Measurements from ENCODE around the gene DNAJC3.

DNAJC3 gene

DNA sequence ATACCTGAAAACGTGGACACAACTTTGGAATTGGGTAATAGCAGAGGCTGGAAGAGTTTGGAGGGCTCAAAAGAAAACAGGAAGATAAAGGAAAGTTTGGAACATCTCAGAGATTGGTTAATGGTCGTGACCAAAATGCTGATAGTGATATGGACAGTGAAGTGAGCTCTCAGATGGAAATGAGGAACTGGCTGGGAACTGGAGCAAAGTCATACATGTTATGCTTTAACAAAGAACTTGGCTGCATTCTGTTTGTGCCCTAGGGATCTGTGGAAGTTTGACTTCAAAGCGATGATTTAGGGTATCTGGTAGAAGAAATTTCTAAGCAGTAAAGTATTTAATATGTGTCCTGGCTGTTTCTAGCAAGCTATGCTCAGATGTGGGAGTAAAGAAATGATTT lies 136.2 kb downstream of the DNAJC3 start:
- Histone ChIP-seq H3K4me3 (replicated peaks; ENCODE audit: insufficient read depth, low read length) (no peak overlapping the region), H3K27me3 (ENCODE audit: insufficient read depth, poor library complexity, severe bottlenecking) (no peaks in the 10 kb centered on the region), H3K27ac (replicated peaks) (no peak overlapping the region; the same call in 1 of the 2 replicates)
- TF ChIP-seq, protein P1, sequence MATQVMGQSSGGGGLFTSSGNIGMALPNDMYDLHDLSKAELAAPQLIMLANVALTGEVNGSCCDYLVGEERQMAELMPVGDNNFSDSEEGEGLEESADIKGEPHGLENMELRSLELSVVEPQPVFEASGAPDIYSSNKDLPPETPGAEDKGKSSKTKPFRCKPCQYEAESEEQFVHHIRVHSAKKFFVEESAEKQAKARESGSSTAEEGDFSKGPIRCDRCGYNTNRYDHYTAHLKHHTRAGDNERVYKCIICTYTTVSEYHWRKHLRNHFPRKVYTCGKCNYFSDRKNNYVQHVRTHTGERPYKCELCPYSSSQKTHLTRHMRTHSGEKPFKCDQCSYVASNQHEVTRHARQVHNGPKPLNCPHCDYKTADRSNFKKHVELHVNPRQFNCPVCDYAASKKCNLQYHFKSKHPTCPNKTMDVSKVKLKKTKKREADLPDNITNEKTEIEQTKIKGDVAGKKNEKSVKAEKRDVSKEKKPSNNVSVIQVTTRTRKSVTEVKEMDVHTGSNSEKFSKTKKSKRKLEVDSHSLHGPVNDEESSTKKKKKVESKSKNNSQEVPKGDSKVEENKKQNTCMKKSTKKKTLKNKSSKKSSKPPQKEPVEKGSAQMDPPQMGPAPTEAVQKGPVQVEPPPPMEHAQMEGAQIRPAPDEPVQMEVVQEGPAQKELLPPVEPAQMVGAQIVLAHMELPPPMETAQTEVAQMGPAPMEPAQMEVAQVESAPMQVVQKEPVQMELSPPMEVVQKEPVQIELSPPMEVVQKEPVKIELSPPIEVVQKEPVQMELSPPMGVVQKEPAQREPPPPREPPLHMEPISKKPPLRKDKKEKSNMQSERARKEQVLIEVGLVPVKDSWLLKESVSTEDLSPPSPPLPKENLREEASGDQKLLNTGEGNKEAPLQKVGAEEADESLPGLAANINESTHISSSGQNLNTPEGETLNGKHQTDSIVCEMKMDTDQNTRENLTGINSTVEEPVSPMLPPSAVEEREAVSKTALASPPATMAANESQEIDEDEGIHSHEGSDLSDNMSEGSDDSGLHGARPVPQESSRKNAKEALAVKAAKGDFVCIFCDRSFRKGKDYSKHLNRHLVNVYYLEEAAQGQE (IDR thresholded peaks at IDR 0.05; ENCODE audit: insufficient replicate concordance, low read depth) = no peak
- peak; percentile 85 for TF ChIP-seq SPI1 (IDR thresholded peaks at IDR 0.05; ENCODE audit: borderline replicate concordance, low read depth)
- DNase-seq (ENCODE audit: low read depth in 1 of 2, low spot score in 1 of 2) = no peak

DNA sequence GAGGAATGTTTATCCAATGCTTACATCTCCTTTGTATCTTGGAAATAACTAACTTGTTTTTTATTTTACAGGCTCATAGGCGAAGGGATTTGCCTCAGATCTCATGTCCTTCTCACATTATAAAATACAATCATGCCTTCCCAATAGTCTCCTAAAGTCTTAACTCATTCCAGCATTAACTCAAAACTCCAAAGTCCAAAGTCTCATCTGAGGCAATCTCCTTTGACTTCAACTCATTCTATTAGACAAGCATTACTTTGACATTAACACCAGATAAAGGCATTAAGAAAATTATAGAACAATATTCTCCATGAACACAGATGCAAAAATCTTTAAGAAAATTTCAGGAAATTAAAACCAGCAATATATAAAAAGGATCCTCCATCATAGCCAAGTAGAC lies 137.6 kb downstream of the DNAJC3 start:
- no peak overlapping the region for H3K27ac ChIP-seq (replicated peaks)
- H3K27me3 ChIP-seq (ENCODE audit: insufficient read depth, poor library complexity, severe bottlenecking) = no peaks in the 10 kb centered on the region
- no peak overlapping the region for H3K4me3 ChIP-seq (replicated peaks; ENCODE audit: insufficient read depth, low read length)
- no peak for DNase-seq (ENCODE audit: low read depth in 1 of 2, low spot score in 1 of 2)
- TF ChIP-seq GABPA (IDR thresholded peaks at IDR 0.05; ENCODE audit: low read depth) (no peak), POLR2AphosphoS5 (IDR thresholded peaks at IDR 0.05; ENCODE audit: low read depth) (no peak), SPI1 (IDR thresholded peaks at IDR 0.05; ENCODE audit: borderline replicate concordance, low read depth) (no peak)
- TF ChIP-seq, protein P1 (IDR thresholded peaks at IDR 0.05; ENCODE audit: insufficient replicate concordance, low read depth) = no peak
- TF ChIP-seq, protein P2, sequence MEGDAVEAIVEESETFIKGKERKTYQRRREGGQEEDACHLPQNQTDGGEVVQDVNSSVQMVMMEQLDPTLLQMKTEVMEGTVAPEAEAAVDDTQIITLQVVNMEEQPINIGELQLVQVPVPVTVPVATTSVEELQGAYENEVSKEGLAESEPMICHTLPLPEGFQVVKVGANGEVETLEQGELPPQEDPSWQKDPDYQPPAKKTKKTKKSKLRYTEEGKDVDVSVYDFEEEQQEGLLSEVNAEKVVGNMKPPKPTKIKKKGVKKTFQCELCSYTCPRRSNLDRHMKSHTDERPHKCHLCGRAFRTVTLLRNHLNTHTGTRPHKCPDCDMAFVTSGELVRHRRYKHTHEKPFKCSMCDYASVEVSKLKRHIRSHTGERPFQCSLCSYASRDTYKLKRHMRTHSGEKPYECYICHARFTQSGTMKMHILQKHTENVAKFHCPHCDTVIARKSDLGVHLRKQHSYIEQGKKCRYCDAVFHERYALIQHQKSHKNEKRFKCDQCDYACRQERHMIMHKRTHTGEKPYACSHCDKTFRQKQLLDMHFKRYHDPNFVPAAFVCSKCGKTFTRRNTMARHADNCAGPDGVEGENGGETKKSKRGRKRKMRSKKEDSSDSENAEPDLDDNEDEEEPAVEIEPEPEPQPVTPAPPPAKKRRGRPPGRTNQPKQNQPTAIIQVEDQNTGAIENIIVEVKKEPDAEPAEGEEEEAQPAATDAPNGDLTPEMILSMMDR (IDR thresholded peaks at IDR 0.05; ENCODE audit: insufficient read depth, low read length) = no peak

DNA sequence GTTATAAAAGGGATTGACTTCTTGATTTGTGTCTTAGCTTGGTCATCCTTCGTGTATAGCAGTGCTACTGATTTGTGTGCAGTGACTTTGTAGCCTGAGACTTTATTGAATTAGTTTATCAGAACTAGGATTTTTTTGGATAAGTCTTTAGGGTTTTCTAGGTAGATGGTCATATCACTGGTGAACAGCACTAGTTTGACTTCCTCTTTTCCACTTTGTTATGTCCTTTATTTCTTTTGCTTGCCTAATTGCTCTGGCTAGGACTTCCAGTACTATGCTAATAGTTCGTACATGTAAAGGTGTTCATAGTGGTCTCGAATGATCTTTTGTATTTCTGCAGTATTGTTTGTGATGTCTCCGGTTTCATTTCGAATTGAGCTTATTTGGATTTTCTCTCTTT lies 145.4 kb downstream of the DNAJC3 start:
- H3K4me3 ChIP-seq (replicated peaks; ENCODE audit: insufficient read depth, low read length) = no peak overlapping the region
- no peak for TF ChIP-seq POLR2AphosphoS5 (IDR thresholded peaks at IDR 0.05; ENCODE audit: low read depth)
- TF ChIP-seq, protein P2 (IDR thresholded peaks at IDR 0.05; ENCODE audit: insufficient read depth, low read length) = no peak
- TF ChIP-seq SPI1 (IDR thresholded peaks at IDR 0.05; ENCODE audit: borderline replicate concordance, low read depth) = peak; percentile 73
- DNase-seq (ENCODE audit: low read depth in 1 of 2, low spot score in 1 of 2) = no peak
- H3K27ac ChIP-seq (replicated peaks) = no peak overlapping the region
- no peaks in the 10 kb centered on the region for H3K27me3 ChIP-seq (ENCODE audit: insufficient read depth, poor library complexity, severe bottlenecking)

DNA sequence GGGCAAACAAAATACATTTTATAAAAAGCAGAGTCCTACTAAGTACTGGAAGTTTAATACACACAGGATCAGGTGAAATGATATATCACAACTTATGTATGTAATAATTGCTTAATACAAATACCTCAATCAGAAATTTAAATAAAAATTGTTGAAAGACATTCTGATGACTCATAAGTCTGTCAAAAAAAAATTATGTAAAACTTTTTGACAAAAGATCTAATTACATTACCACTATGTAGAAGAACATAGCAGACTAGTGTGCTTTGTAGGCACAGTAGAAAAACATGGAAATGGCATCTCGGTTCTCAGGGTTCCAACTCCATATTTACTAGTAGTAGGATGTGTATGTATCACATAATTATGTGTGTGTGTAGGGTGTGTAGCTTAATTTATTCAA lies 156.2 kb downstream of the DNAJC3 start:
- TF ChIP-seq, protein P2 (IDR thresholded peaks at IDR 0.05; ENCODE audit: insufficient read depth, low read length) = no peak
- TF ChIP-seq POLR2AphosphoS5 (IDR thresholded peaks at IDR 0.05; ENCODE audit: low read depth) (no peak), SPI1 (IDR thresholded peaks at IDR 0.05; ENCODE audit: borderline replicate concordance, low read depth) (no peak), GABPA (IDR thresholded peaks at IDR 0.05; ENCODE audit: low read depth) (no peak)
- TF ChIP-seq, protein P1 (IDR thresholded peaks at IDR 0.05; ENCODE audit: insufficient replicate concordance, low read depth) = no peak
- no peak overlapping the region for H3K27ac ChIP-seq (replicated peaks)
- H3K4me3 ChIP-seq (replicated peaks; ENCODE audit: insufficient read depth, low read length) = no peak overlapping the region
- H3K27me3 ChIP-seq (ENCODE audit: insufficient read depth, poor library complexity, severe bottlenecking) = no peaks in the 10 kb centered on the region
- DNase-seq (ENCODE audit: low read depth in 1 of 2, low spot score in 1 of 2) = no peak
